Lung (tissue), 12 donors: ENCODE measurements around the gene HOXD13. TPM values are rescaled to one million over a fixed set of nuclear protein-coding genes. Genes with fewer than 3 reads are reported as not detected.

Experiments
- ATAC-seq: fragments of 200-7000 bp; cut with Tn5 transposase; one replicate; pipeline ENCODE4 v1.9.1; 2020; ENCODE audit warnings: moderate number of reproducible peaks; ENCODE audit not compliant: insufficient read depth, low FRiP score
- DNase-seq, 3 donors: peaks; one replicate each; pipeline ENCODE4 v3.0.0-alpha.2; 2013 to 2017
- H3K27ac ChIP-seq, 2 donors: one replicate each; pipeline ENCODE4 v1.5.1; 2013; ENCODE audit warnings: mild to moderate bottlenecking in 2 of 2, moderate library complexity in 2 of 2, control low read depth in 1 of 2, inconsistent platforms in 1 of 2, low read depth in 1 of 2, low read length in 1 of 2
- H3K27me3 ChIP-seq, 3 donors: one replicate each; pipeline ENCODE4 v1.5.1; 2013; ENCODE audit warnings: low read length in 2 of 3; ENCODE audit not compliant: control insufficient read depth in 3 of 3, insufficient read depth in 3 of 3
- H3K36me3 ChIP-seq, 4 donors: one replicate each; pipeline ENCODE4 v1.5.1; 2013; ENCODE audit warnings: low read length in 4 of 4, mild to moderate bottlenecking in 1 of 4, moderate library complexity in 1 of 4; ENCODE audit not compliant: control insufficient read depth in 4 of 4, insufficient read depth in 4 of 4
- H3K4me1 ChIP-seq, 5 donors: one replicate each; pipeline ENCODE4 v1.5.1; 2013; ENCODE audit warnings: low read length in 5 of 5, mild to moderate bottlenecking in 2 of 5, moderate library complexity in 1 of 5; ENCODE audit not compliant: control insufficient read depth in 5 of 5, insufficient read depth in 5 of 5
- H3K4me3 ChIP-seq: one replicate; pipeline ENCODE4 v1.5.1; 2013; ENCODE audit warnings: mild to moderate bottlenecking, control low read depth, moderate library complexity
- H3K9ac ChIP-seq, 2 donors: one replicate each; pipeline ENCODE4 v1.5.1; 2013; ENCODE audit warnings: low read length in 2 of 2, control low read depth in 1 of 2; ENCODE audit not compliant: insufficient read depth in 1 of 2
- H3K9me3 ChIP-seq, 4 donors: one replicate each; pipeline ENCODE4 v1.5.1; 2013; ENCODE audit warnings: low read length in 3 of 4, mild to moderate bottlenecking in 1 of 4, moderate library complexity in 1 of 4; ENCODE audit not compliant: control insufficient read depth in 4 of 4, insufficient read depth in 3 of 4
- CTCF ChIP-seq: IDR thresholded peaks from 2 replicates; pipeline ENCODE4 v1.5.1; 2012; ENCODE audit warnings: mild to moderate bottlenecking; ENCODE audit errors: control extremely low read depth, extremely low read depth
- WGBS, 2 donors: extraction: QIAGEN DNeasy Blood & Tissue Kit; methylation state at CpG; one replicate each; pipeline ENCODE4 v1.1.7; 2013; 5-methylcytosine and 5-hydroxymethylcytosine counted together
- polyA plus RNA-seq, 2 donors: library from polyadenylated mRNA; stranded (reverse); fragments of 200-250 nt; gene quantifications; one replicate each; pipeline ENCODE4 v1.2.1, GENCODE V29; 2013
- total RNA-seq, 2 donors: library from RNA; depleted of rRNA in 1 of 2; stranded (reverse); fragments of >200 nt in 1 of 2; gene quantifications; one replicate each; pipeline ENCODE4 v1.2.1, GENCODE V29; 2014 to 2021
- donor health status: control.
- donor health status: control.
- donor health status: Bipolar disorder and iron deficiency.
- donor health status: healthy.
- donor health status: DM: yes; HTN: yes; CAD: no.

The HOXD13 gene
- total and polyA plus RNA-seq, 4 donors, result not detected

DNA sequence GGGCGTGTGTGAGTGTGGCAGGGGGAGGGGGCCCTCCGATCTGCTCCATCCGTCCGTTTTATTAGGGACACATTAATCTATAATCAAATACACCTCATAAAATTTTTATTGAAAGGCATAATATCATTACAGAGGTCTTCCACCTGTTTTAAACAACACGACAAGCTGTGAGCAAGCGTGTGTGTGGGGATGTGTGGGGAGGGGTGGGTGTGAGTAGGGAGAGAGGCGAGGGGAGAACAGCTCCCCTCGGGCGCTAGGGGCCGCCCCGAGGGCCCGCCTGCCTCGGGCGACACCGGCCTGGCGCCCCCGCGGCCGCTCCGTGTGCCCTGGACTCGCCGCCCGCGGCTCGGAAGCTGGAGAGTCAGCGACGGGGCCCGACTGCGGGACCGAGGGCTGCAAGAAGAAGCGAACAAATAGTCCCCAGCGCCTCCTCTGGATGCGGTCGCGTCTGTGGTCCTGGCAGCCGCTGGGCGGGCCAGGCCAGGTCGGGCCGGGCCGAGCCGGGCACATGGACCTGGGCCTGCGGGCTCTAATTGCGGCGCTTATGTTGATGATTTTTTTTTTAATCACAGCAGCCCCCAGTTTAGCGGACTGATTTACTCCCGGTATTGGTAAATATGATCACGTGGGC is 29.6 kb downstream of the HOXD13 start:
- Histone ChIP-seq H3K36me3 (no peaks in the 10 kb centered on the region), H3K9ac (no peak overlapping the region), H3K27me3 (peaks cover 32 to 90% (median 88%) of the 10 kb centered on the region in 3 donors), H3K4me1 (peaks cover 0 to 11% (median 3%) of the 10 kb centered on the region in 5 donors), H3K9me3 (peaks cover 0 to 10% (median 0%) of the 10 kb centered on the region in 4 donors), H3K4me3 (no peak overlapping the region), H3K27ac (no peak overlapping the region)
- no peak for DNase-seq
- peak; percentile 14 for ATAC-seq
- no peak for TF ChIP-seq CTCF
- WGBS, 2 donors, result 3 to 6% methylated on average over 38 to 47 of the region's 47 CpGs

DNA sequence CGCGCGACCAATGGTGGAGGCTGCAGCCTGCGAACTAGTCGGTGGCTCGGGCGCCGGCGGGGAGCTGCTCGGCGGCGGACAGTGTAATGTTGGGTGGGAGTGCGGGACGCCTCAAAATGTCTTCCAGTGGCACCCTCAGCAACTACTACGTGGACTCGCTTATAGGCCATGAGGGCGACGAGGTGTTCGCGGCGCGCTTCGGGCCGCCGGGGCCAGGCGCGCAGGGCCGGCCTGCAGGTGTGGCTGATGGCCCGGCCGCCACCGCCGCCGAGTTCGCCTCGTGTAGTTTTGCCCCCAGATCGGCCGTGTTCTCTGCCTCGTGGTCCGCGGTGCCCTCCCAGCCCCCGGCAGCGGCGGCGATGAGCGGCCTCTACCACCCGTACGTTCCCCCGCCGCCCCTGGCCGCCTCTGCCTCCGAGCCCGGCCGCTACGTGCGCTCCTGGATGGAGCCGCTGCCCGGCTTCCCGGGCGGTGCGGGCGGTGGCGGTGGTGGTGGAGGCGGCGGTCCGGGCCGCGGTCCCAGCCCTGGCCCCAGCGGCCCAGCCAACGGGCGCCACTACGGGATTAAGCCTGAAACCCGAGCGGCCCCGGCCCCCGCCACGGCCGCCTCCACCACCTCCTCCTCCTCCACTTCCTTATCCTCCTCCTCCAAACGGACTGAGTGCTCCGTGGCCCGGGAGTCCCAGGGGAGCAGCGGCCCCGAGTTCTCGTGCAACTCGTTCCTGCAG is 30.3 kb downstream of the HOXD13 start, which contains the start of gene HOXD9:
Gene HOXD9, plus strand, starts transcription at position 37 of the 728 bp plus-strand sequence. Its CDS starts 50 bp downstream, at position 87.
- peak; percentile 51 for ATAC-seq
- peak in 2 of 3 donors; percentile 47 to 65 for DNase-seq
- H3K4me1 ChIP-seq, result peaks cover 0 to 11% (median 3%) of the 10 kb centered on the region in 5 donors
- H3K4me3 ChIP-seq, result no peak within 1 kb of the TSS
- 1 to 5% methylated on average over 54 to 84 of the region's 84 CpGs for WGBS, 2 donors
- no peaks in the 10 kb centered on the region for H3K36me3 ChIP-seq
- H3K9me3 ChIP-seq, result peaks cover 0 to 6% (median 0%) of the 10 kb centered on the region in 4 donors
- H3K27ac ChIP-seq, result no peak within 1 kb of the TSS
- peaks cover 25 to 90% (median 88%) of the 10 kb centered on the region in 3 donors for H3K27me3 ChIP-seq
- no peak for TF ChIP-seq CTCF
- no peak within 1 kb of the TSS for H3K9ac ChIP-seq

- no peak for TF ChIP-seq CTCF
- Histone ChIP-seq H3K9me3 (peaks cover 0 to 3% (median 0%) of the 10 kb centered on the region in 4 donors), H3K4me3 (no peak overlapping the region), H3K27me3 (peaks cover 18 to 90% (median 88%) of the 10 kb centered on the region in 3 donors), H3K36me3 (no peaks in the 10 kb centered on the region), H3K27ac (no peak overlapping the region), H3K9ac (no peak overlapping the region), H3K4me1 (peaks cover 0 to 14% (median 7%) of the 10 kb centered on the region in 5 donors)
- ATAC-seq (no peak), DNase-seq (no peak)
- WGBS, 2 donors, result 6% methylated on average over 37 to 40 of the region's 40 CpGs
Observed at GRCh38 chr2:176123411-176124109, 31.0 kb downstream of the HOXD13 start.
